ENCODE data around the gene NTRK1. TPM values are rescaled to one million over a fixed set of nuclear protein-coding genes. Genes with fewer than 3 reads are reported as not detected.
A peak's percentile ranks its signal among the peaks of the same experiment; 100 is the strongest.

NTRK1 gene
- total and polyA plus RNA-seq, 2 of the 13 experiments (the other 11 are each of a cell fraction or from before 2014, with no cell fraction given), result not detected

DNA sequence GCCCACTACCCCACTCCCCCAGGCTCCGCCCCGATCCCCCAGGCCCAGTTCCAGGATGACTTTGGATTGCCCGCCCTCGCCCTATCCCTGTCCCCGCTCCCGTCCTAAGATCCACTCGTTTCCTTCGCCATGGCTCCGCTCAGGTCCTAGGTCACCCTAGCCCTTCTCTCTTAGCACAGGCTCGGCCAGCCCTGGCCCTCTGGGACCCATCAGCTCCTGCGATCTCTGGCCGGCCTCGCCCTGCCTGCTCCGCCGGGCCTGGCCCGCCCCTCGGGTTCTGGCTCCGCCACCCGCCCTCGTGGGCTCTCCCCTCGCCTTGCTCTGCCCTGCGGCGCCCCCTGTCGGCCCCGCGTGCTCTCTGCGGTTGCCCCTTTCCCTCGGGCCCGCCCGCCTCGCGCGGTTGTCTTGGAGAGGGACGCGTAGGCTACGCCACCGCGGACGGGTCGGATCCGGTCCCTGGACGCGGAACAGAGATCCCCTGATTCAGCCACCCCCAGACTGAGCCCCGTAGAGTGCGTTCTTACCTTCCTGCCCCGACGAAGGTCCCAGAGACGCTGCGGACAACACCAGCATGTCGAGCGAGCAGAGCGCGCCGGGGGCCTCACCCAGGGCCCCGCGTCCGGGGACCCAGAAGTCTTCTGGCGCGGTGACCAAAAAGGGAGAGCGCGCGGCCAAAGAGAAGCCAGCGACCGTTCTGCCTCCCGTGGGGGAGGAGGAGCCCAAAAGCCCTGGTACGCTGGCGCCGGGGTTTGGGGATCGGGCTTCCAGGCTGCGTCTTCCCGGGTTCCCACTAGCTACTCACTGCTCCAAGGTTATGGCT is 59.8 kb downstream of the NTRK1 start, which contains the start of gene LRRC71 (continued):
- peak; percentile 61; the same call in 1 of the 2 replicates for TF ChIP-seq CBFB (CRISPR knock-in tag; IDR thresholded peaks at IDR 0.05)
- TF ChIP-seq, protein P1, sequence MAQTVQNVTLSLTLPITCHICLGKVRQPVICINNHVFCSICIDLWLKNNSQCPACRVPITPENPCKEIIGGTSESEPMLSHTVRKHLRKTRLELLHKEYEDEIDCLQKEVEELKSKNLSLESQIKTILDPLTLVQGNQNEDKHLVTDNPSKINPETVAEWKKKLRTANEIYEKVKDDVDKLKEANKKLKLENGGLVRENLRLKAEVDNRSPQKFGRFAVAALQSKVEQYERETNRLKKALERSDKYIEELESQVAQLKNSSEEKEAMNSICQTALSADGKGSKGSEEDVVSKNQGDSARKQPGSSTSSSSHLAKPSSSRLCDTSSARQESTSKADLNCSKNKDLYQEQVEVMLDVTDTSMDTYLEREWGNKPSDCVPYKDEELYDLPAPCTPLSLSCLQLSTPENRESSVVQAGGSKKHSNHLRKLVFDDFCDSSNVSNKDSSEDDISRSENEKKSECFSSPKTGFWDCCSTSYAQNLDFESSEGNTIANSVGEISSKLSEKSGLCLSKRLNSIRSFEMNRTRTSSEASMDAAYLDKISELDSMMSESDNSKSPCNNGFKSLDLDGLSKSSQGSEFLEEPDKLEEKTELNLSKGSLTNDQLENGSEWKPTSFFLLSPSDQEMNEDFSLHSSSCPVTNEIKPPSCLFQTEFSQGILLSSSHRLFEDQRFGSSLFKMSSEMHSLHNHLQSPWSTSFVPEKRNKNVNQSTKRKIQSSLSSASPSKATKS (CRISPR knock-in tag; IDR thresholded peaks at IDR 0.05), result no peak
- no peak for TF ChIP-seq ZNF572 (CRISPR knock-in tag; IDR thresholded peaks at IDR 0.05)
- no peak for TF ChIP-seq ZFP36 (IDR thresholded peaks at IDR 0.05; ENCODE audit: borderline replicate concordance, low read depth, low read length, partially characterized antibody)
- TF ChIP-seq ZNF512B (CRISPR knock-in tag; IDR thresholded peaks at IDR 0.05; ENCODE audit: borderline replicate concordance), result no peak
- TF ChIP-seq ZNF883 (CRISPR knock-in tag; IDR thresholded peaks at IDR 0.05; ENCODE audit: not compliant biosample characterization), result peak; percentile 51
- TF ChIP-seq, protein P2, sequence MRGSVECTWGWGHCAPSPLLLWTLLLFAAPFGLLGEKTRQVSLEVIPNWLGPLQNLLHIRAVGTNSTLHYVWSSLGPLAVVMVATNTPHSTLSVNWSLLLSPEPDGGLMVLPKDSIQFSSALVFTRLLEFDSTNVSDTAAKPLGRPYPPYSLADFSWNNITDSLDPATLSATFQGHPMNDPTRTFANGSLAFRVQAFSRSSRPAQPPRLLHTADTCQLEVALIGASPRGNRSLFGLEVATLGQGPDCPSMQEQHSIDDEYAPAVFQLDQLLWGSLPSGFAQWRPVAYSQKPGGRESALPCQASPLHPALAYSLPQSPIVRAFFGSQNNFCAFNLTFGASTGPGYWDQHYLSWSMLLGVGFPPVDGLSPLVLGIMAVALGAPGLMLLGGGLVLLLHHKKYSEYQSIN (CRISPR knock-in tag; IDR thresholded peaks at IDR 0.05; ENCODE audit: borderline replicate concordance), result no peak
- TF ChIP-seq MYC (CRISPR knock-in tag; IDR thresholded peaks at IDR 0.05; ENCODE audit: borderline replicate concordance), result peak; percentile 73; the same call in 1 of the 2 replicates
- TF ChIP-seq ZNF430 (CRISPR knock-in tag; IDR thresholded peaks at IDR 0.05), result no peak
- no peak for TF ChIP-seq ZNF251 (CRISPR knock-in tag; IDR thresholded peaks at IDR 0.05)
- no peak for TF ChIP-seq TRIM24 (CRISPR knock-in tag; IDR thresholded peaks at IDR 0.05)
- TF ChIP-seq, protein P3, sequence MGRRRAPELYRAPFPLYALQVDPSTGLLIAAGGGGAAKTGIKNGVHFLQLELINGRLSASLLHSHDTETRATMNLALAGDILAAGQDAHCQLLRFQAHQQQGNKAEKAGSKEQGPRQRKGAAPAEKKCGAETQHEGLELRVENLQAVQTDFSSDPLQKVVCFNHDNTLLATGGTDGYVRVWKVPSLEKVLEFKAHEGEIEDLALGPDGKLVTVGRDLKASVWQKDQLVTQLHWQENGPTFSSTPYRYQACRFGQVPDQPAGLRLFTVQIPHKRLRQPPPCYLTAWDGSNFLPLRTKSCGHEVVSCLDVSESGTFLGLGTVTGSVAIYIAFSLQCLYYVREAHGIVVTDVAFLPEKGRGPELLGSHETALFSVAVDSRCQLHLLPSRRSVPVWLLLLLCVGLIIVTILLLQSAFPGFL (CRISPR knock-in tag; IDR thresholded peaks at IDR 0.05), result no peak
- TF ChIP-seq ZSCAN25 (CRISPR knock-in tag; IDR thresholded peaks at IDR 0.05), result no peak
- TF ChIP-seq HNF4A (CRISPR knock-in tag; IDR thresholded peaks at IDR 0.05), result no peak
- peak; percentile 40; the same call in 1 of the 2 replicates for TF ChIP-seq TARDBP (CRISPR knock-in tag; IDR thresholded peaks at IDR 0.05)
- TF ChIP-seq, protein P4, sequence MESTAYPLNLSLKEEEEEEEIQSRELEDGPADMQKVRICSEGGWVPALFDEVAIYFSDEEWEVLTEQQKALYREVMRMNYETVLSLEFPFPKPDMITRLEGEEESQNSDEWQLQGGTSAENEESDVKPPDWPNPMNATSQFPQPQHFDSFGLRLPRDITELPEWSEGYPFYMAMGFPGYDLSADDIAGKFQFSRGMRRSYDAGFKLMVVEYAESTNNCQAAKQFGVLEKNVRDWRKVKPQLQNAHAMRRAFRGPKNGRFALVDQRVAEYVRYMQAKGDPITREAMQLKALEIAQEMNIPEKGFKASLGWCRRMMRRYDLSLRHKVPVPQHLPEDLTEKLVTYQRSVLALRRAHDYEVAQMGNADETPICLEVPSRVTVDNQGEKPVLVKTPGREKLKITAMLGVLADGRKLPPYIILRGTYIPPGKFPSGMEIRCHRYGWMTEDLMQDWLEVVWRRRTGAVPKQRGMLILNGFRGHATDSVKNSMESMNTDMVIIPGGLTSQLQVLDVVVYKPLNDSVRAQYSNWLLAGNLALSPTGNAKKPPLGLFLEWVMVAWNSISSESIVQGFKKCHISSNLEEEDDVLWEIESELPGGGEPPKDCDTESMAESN (CRISPR knock-in tag; conservative IDR thresholded peaks at IDR 0.05), result 0 out of 2 replicates have a peak, but pooled peaks have one; percentile 46
- no peak for TF ChIP-seq GMEB2 (CRISPR knock-in tag; IDR thresholded peaks at IDR 0.05; ENCODE audit: low read depth)

Measured in HepG2 (cell line).